ENCODE data around the gene DDX6. TPM values are rescaled to one million over a fixed set of nuclear protein-coding genes. Genes with fewer than 3 reads are reported as not detected.
"Not testable (repeated sequence)": the region's sequence is repeated elsewhere in the genome, so short reads cannot be mapped to it uniquely, and the experiment has no call there.

The DDX6 gene
- total RNA-seq, 1 experiment from 2014 or later = 52.8 TPM

- not testable (repeated sequence) for H3K9me3 ChIP-seq (ENCODE audit: low read length); H3K9me2 ChIP-seq (replicated peaks; ENCODE audit: insufficient read depth, low read length); H3K27me3 ChIP-seq (ENCODE audit: low read length); H3K36me3 ChIP-seq (ENCODE audit: insufficient read depth, low read length); H3K4me3 ChIP-seq (ENCODE audit: low read length); DNase-seq; H3K79me2 ChIP-seq (ENCODE audit: low read length); H4K20me1 ChIP-seq (ENCODE audit: insufficient read depth, low read depth, low read length); H2AFZ ChIP-seq (ENCODE audit: low read length)
- Histone ChIP-seq H3K4me2 (ENCODE audit: low read depth, low read length, poor library complexity, severe bottlenecking) (peak overlapping the region; percentile 81), H3K9ac (ENCODE audit: low read length) (0 out of 2 replicates have a peak overlapping the region, but pooled peaks have one; percentile 58), H3K4me1 (ENCODE audit: low read length) (peaks cover 58% of the 10 kb centered on the region), H3K27ac (ENCODE audit: low read length) (peak overlapping the region; percentile 79)
Observed at GRCh38 chr11:118820025-118820379, 29.0 kb upstream of the DDX6 start.

- no peaks in the 10 kb centered on the region for H3K79me2 ChIP-seq (ENCODE audit: low read length)
- H3K27me3 ChIP-seq (ENCODE audit: low read length) = no peaks in the 10 kb centered on the region
- 0 out of 2 replicates have a peak overlapping the region, but pooled peaks have one; percentile 13 for H3K27ac ChIP-seq (ENCODE audit: low read length)
- H3K4me1 ChIP-seq (ENCODE audit: low read length) = peaks cover 52% of the 10 kb centered on the region
- no peaks in the 10 kb centered on the region for H4K20me1 ChIP-seq (ENCODE audit: insufficient read depth, low read depth, low read length)
- H3K4me2 ChIP-seq (ENCODE audit: low read depth, low read length, poor library complexity, severe bottlenecking) = peak overlapping the region; percentile 61
- no peak overlapping the region for H2AFZ ChIP-seq (ENCODE audit: low read length)
- no peak overlapping the region for H3K9ac ChIP-seq (ENCODE audit: low read length)
- no peaks in the 10 kb centered on the region for H3K36me3 ChIP-seq (ENCODE audit: insufficient read depth, low read length)
- H3K4me3 ChIP-seq (ENCODE audit: low read length) = no peak overlapping the region
- no peaks in the 10 kb centered on the region for H3K9me2 ChIP-seq (replicated peaks; ENCODE audit: insufficient read depth, low read length)
- no peak for DNase-seq
- no peaks in the 10 kb centered on the region for H3K9me3 ChIP-seq (ENCODE audit: low read length)
Observed at GRCh38 chr11:118819334-118820024, 28.5 kb upstream of the DDX6 start.

GRCh38 chr11:118818130-118818529 lies 27.2 kb upstream of the DDX6 start:
- peaks cover 43% of the 10 kb centered on the region for H3K4me1 ChIP-seq (ENCODE audit: low read length)
- DNase-seq = no peak
- H3K9me3 ChIP-seq (ENCODE audit: low read length) = no peaks in the 10 kb centered on the region
- H3K27me3 ChIP-seq (ENCODE audit: low read length) = no peaks in the 10 kb centered on the region
- H3K9ac ChIP-seq (ENCODE audit: low read length) = no peak overlapping the region
- H3K79me2 ChIP-seq (ENCODE audit: low read length) = no peaks in the 10 kb centered on the region
- H3K4me3 ChIP-seq (ENCODE audit: low read length) = no peak overlapping the region
- H3K27ac ChIP-seq (ENCODE audit: low read length) = no peak overlapping the region
- no peaks in the 10 kb centered on the region for H4K20me1 ChIP-seq (ENCODE audit: insufficient read depth, low read depth, low read length)
- H3K36me3 ChIP-seq (ENCODE audit: insufficient read depth, low read length) = no peaks in the 10 kb centered on the region
- no peak overlapping the region for H2AFZ ChIP-seq (ENCODE audit: low read length)
- no peaks in the 10 kb centered on the region for H3K9me2 ChIP-seq (replicated peaks; ENCODE audit: insufficient read depth, low read length)
- H3K4me2 ChIP-seq (ENCODE audit: low read depth, low read length, poor library complexity, severe bottlenecking) = no peak overlapping the region

- H3K4me1 ChIP-seq (ENCODE audit: low read length) = no peaks in the 10 kb centered on the region
- no peak overlapping the region for H3K4me2 ChIP-seq (ENCODE audit: low read depth, low read length, poor library complexity, severe bottlenecking)
- DNase-seq = no peak
- H3K36me3 ChIP-seq (ENCODE audit: insufficient read depth, low read length) = no peaks in the 10 kb centered on the region
- no peaks in the 10 kb centered on the region for H3K27me3 ChIP-seq (ENCODE audit: low read length)
- no peaks in the 10 kb centered on the region for H3K9me2 ChIP-seq (replicated peaks; ENCODE audit: insufficient read depth, low read length)
- no peak overlapping the region for H3K27ac ChIP-seq (ENCODE audit: low read length)
- no peak overlapping the region for H2AFZ ChIP-seq (ENCODE audit: low read length)
- no peaks in the 10 kb centered on the region for H3K9me3 ChIP-seq (ENCODE audit: low read length)
- no peaks in the 10 kb centered on the region for H3K79me2 ChIP-seq (ENCODE audit: low read length)
- no peak overlapping the region for H3K9ac ChIP-seq (ENCODE audit: low read length)
- no peaks in the 10 kb centered on the region for H4K20me1 ChIP-seq (ENCODE audit: insufficient read depth, low read depth, low read length)
- H3K4me3 ChIP-seq (ENCODE audit: low read length) = no peak overlapping the region
Observed at GRCh38 chr11:118813551-118813950, 22.6 kb upstream of the DDX6 start.

- H3K36me3 ChIP-seq (ENCODE audit: insufficient read depth, low read length) = no peaks in the 10 kb centered on the region
- H3K4me2 ChIP-seq (ENCODE audit: low read depth, low read length, poor library complexity, severe bottlenecking) = no peak overlapping the region
- no peak overlapping the region for H3K9ac ChIP-seq (ENCODE audit: low read length)
- no peaks in the 10 kb centered on the region for H3K9me2 ChIP-seq (replicated peaks; ENCODE audit: insufficient read depth, low read length)
- H4K20me1 ChIP-seq (ENCODE audit: insufficient read depth, low read depth, low read length) = no peaks in the 10 kb centered on the region
- no peak overlapping the region for H3K4me3 ChIP-seq (ENCODE audit: low read length)
- no peaks in the 10 kb centered on the region for H3K9me3 ChIP-seq (ENCODE audit: low read length)
- DNase-seq = no peak
- no peaks in the 10 kb centered on the region for H3K27me3 ChIP-seq (ENCODE audit: low read length)
- no peaks in the 10 kb centered on the region for H3K4me1 ChIP-seq (ENCODE audit: low read length)
- no peaks in the 10 kb centered on the region for H3K79me2 ChIP-seq (ENCODE audit: low read length)
- no peak overlapping the region for H3K27ac ChIP-seq (ENCODE audit: low read length)
- no peak overlapping the region for H2AFZ ChIP-seq (ENCODE audit: low read length)
Observed at GRCh38 chr11:118812485-118812884, 21.5 kb upstream of the DDX6 start.

- Histone ChIP-seq H3K27me3 (ENCODE audit: low read length) (no peaks in the 10 kb centered on the region), H3K4me3 (ENCODE audit: low read length) (no peak overlapping the region), H4K20me1 (ENCODE audit: insufficient read depth, low read depth, low read length) (no peaks in the 10 kb centered on the region), H3K4me1 (ENCODE audit: low read length) (no peaks in the 10 kb centered on the region), H3K27ac (ENCODE audit: low read length) (no peak overlapping the region), H2AFZ (ENCODE audit: low read length) (no peak overlapping the region), H3K9ac (ENCODE audit: low read length) (no peak overlapping the region), H3K4me2 (ENCODE audit: low read depth, low read length, poor library complexity, severe bottlenecking) (no peak overlapping the region), H3K9me2 (replicated peaks; ENCODE audit: insufficient read depth, low read length) (no peaks in the 10 kb centered on the region), H3K9me3 (ENCODE audit: low read length) (no peaks in the 10 kb centered on the region), H3K36me3 (ENCODE audit: insufficient read depth, low read length) (no peaks in the 10 kb centered on the region), H3K79me2 (ENCODE audit: low read length) (no peaks in the 10 kb centered on the region)
- no peak for DNase-seq
Observed at GRCh38 chr11:118807800-118808778, 17.1 kb upstream of the DDX6 start.

GRCh38 chr11:118806400-118806799 lies 15.4 kb upstream of the DDX6 start:
- Histone ChIP-seq H3K4me2 (ENCODE audit: low read depth, low read length, poor library complexity, severe bottlenecking) (no peak overlapping the region), H3K36me3 (ENCODE audit: insufficient read depth, low read length) (no peaks in the 10 kb centered on the region), H4K20me1 (ENCODE audit: insufficient read depth, low read depth, low read length) (no peaks in the 10 kb centered on the region), H3K27ac (ENCODE audit: low read length) (no peak overlapping the region), H3K9ac (ENCODE audit: low read length) (no peak overlapping the region), H2AFZ (ENCODE audit: low read length) (no peak overlapping the region), H3K4me1 (ENCODE audit: low read length) (no peaks in the 10 kb centered on the region), H3K27me3 (ENCODE audit: low read length) (no peaks in the 10 kb centered on the region), H3K9me2 (replicated peaks; ENCODE audit: insufficient read depth, low read length) (no peaks in the 10 kb centered on the region), H3K79me2 (ENCODE audit: low read length) (no peaks in the 10 kb centered on the region), H3K9me3 (ENCODE audit: low read length) (no peaks in the 10 kb centered on the region), H3K4me3 (ENCODE audit: low read length) (no peak overlapping the region)
- DNase-seq = no peak

- no peaks in the 10 kb centered on the region for H3K79me2 ChIP-seq (ENCODE audit: low read length)
- H2AFZ ChIP-seq (ENCODE audit: low read length) = no peak overlapping the region
- no peaks in the 10 kb centered on the region for H3K27me3 ChIP-seq (ENCODE audit: low read length)
- no peak overlapping the region for H3K4me3 ChIP-seq (ENCODE audit: low read length)
- no peaks in the 10 kb centered on the region for H4K20me1 ChIP-seq (ENCODE audit: insufficient read depth, low read depth, low read length)
- H3K27ac ChIP-seq (ENCODE audit: low read length) = no peak overlapping the region
- no peak for DNase-seq
- no peaks in the 10 kb centered on the region for H3K4me1 ChIP-seq (ENCODE audit: low read length)
- no peak overlapping the region for H3K4me2 ChIP-seq (ENCODE audit: low read depth, low read length, poor library complexity, severe bottlenecking)
- no peaks in the 10 kb centered on the region for H3K9me3 ChIP-seq (ENCODE audit: low read length)
- no peak overlapping the region for H3K9ac ChIP-seq (ENCODE audit: low read length)
- no peaks in the 10 kb centered on the region for H3K36me3 ChIP-seq (ENCODE audit: insufficient read depth, low read length)
- no peaks in the 10 kb centered on the region for H3K9me2 ChIP-seq (replicated peaks; ENCODE audit: insufficient read depth, low read length)
Observed at GRCh38 chr11:118804094-118804493, 13.1 kb upstream of the DDX6 start.

All from Karpas-422 (cell line).